T-helper 22 cell (primary cell): Measurements from ENCODE around the gene NFIB.

Experiments used
- DNase-seq: peaks from one replicate; pipeline ENCODE4 v3.0.0-alpha.2; 2020; ENCODE audit warnings: low read depth

The NFIB gene

GRCh38 chr9:14185016-14185415 lies 128.9 kb downstream of the NFIB start:
- DNase-seq: no peak

GRCh38 chr9:14183001-14183400 lies 130.9 kb downstream of the NFIB start:
- no peak for DNase-seq

GRCh38 chr9:14180960-14181537 lies 132.9 kb downstream of the NFIB start:
- DNase-seq: no peak

- no peak for DNase-seq
Observed at GRCh38 chr9:14180093-14180959, 133.6 kb downstream of the NFIB start.

GRCh38 chr9:14179449-14179848 lies 134.5 kb downstream of the NFIB start:
- no peak for DNase-seq

GRCh38 chr9:14175778-14176177 lies 138.2 kb downstream of the NFIB start:
- no peak for DNase-seq

- DNase-seq: no peak
Observed at GRCh38 chr9:14173713-14174112, 140.2 kb downstream of the NFIB start.

GRCh38 chr9:14170973-14171596 lies 142.9 kb downstream of the NFIB start:
- no peak for DNase-seq

GRCh38 chr9:14170392-14170931 lies 143.5 kb downstream of the NFIB start:
- no peak for DNase-seq

- no peak for DNase-seq
Observed at GRCh38 chr9:14168381-14168780, 145.6 kb downstream of the NFIB start.

GRCh38 chr9:14165376-14166035 lies 148.4 kb downstream of the NFIB start:
- no peak for DNase-seq

- no peak for DNase-seq
Observed at GRCh38 chr9:14164908-14165307, 149.0 kb downstream of the NFIB start.

GRCh38 chr9:14159440-14160216 lies 154.3 kb downstream of the NFIB start:
- DNase-seq: no peak

- no peak for DNase-seq
Observed at GRCh38 chr9:14158916-14159315, 155.0 kb downstream of the NFIB start.

- no peak for DNase-seq
Observed at GRCh38 chr9:14158136-14158813, 155.7 kb downstream of the NFIB start.

- DNase-seq: no peak
Observed at GRCh38 chr9:14157191-14157590, 156.8 kb downstream of the NFIB start.

GRCh38 chr9:14156046-14156445 lies 157.9 kb downstream of the NFIB start:
- no peak for DNase-seq

- no peak for DNase-seq
Observed at GRCh38 chr9:14155237-14155636, 158.7 kb downstream of the NFIB start.

GRCh38 chr9:14153310-14153720 lies 160.6 kb downstream of the NFIB start:
- DNase-seq: no peak

- DNase-seq: no peak
Observed at GRCh38 chr9:14151451-14151850, 162.5 kb downstream of the NFIB start.

- no peak for DNase-seq
Observed at GRCh38 chr9:14148501-14149103, 165.3 kb downstream of the NFIB start.
